ENCODE measurements around the gene SUZ12.

- TF ChIP-seq EP300 (IDR thresholded peaks at IDR 0.05) (no peak), CTCF (IDR thresholded peaks at IDR 0.05) (no peak)
Observed at GRCh38 chr17:32007463-32008298, 70.9 kb downstream of the SUZ12 start.

All from esophagus muscularis mucosa (tissue), 3 donors.